NCI-H128 (cell line): ENCODE measurements around the gene PTPN22.

ENCODE experiments used
- DNase-seq: peaks from one replicate; lab custom pipeline; 2025; ENCODE audit not compliant: unreplicated experiment; lab: John Stamatoyannopoulos, UW

PTPN22 gene

GRCh38 chr1:113765306-113766230 lies 105.9 kb downstream of the PTPN22 start:
- DNase-seq = no peak
